K562 (cell line): Measurements from ENCODE around the gene RRBP1.

Experiments
- BRCA1 ChIP-seq, 2 experiments: fragments of 450-650 bp in 1 of 2; sonication (generic) in 1 of 2; formaldehyde crosslinking in 1 of 2; IDR thresholded peaks; 2 replicates each; pipeline versions ENCODE4 v1.5.0 to v1.6.1; 2017 to 2020; ENCODE audit warnings: mild to moderate bottlenecking in 1 of 2, missing genetic modification reagents in 1 of 2
- CTCF ChIP-seq, 3 experiments: IDR thresholded peaks in 2 of 3; conservative IDR thresholded peaks in 1 of 3; 2 replicates each; pipeline ENCODE4 v1.5.1; 2011 to 2012; ENCODE audit warnings: low read length in 3 of 3, mild to moderate bottlenecking in 3 of 3, control low read depth in 2 of 3, improper control_type of control experiment in 1 of 3, inconsistent platforms in 1 of 3, low read depth in 1 of 3, mixed read lengths in 1 of 3, moderate library complexity in 1 of 3; ENCODE audit not compliant: insufficient read depth in 2 of 3
- ELF2 ChIP-seq: fragments of 250-450 bp; sonication (Bioruptor Pico); IDR thresholded peaks from 2 replicates; pipeline ENCODE4 v1.5.0; 2021; ENCODE audit warnings: mild to moderate bottlenecking
- FOXM1 ChIP-seq, 2 experiments: fragments of 450-650 bp in 1 of 2; sonication (generic) in 1 of 2; formaldehyde crosslinking in 1 of 2; IDR thresholded peaks; 2 replicates each; pipeline versions ENCODE4 v1.6.1 to v1.9.0; 2017 to 2022; ENCODE audit warnings: low read depth in 2 of 2, mild to moderate bottlenecking in 2 of 2, missing genetic modification reagents in 1 of 2, moderate library complexity in 1 of 2
- NCOA6 ChIP-seq: fragments of 450-650 bp; IDR thresholded peaks from 2 replicates; pipeline ENCODE4 v1.6.1; 2017; ENCODE audit warnings: mild to moderate bottlenecking
- PATZ1 ChIP-seq: fragments of 250-450 bp; sonication (Bioruptor Pico); IDR thresholded peaks from 2 replicates; pipeline ENCODE4 v1.5.0; 2020; ENCODE audit warnings: mild to moderate bottlenecking, borderline replicate concordance
- POLR2A ChIP-seq: fragments of 450-650 bp; conservative IDR thresholded peaks from 2 replicates; pipeline ENCODE4 v1.6.1; 2016
- TAF15 ChIP-seq: fragments of 200-400 bp; formaldehyde crosslinking; IDR thresholded peaks from 2 replicates; pipeline ENCODE4 v1.6.1; 2017; ENCODE audit warnings: mild to moderate bottlenecking, low read depth, low read length, moderate library complexity
- ZNF785 ChIP-seq: fragments of 250-450 bp; sonication (Bioruptor Pico); IDR thresholded peaks from 2 replicates; pipeline ENCODE4 v1.4.0; 2020; ENCODE audit warnings: mild to moderate bottlenecking

- no peak; a peak in 1 of 6 replicates for TF ChIP-seq CTCF (IDR thresholded peaks at IDR 0.05 in 2 of 3, conservative IDR thresholded peaks at IDR 0.05 in 1 of 3; ENCODE audit: insufficient read depth in 2 of 3, low read depth in 1 of 3, low read length in 3 of 3)
- no peak for TF ChIP-seq POLR2A
- TF ChIP-seq FOXM1 (IDR thresholded peaks at IDR 0.05; ENCODE audit: low read depth) = no peak
- no peak for TF ChIP-seq FOXM1 (CRISPR knock-in tag; IDR thresholded peaks at IDR 0.05; ENCODE audit: low read depth)
- no peak for TF ChIP-seq ZNF785
- TF ChIP-seq NCOA6 = no peak
- no peak for TF ChIP-seq TAF15
- no peak for TF ChIP-seq PATZ1
- TF ChIP-seq ELF2 (CRISPR knock-in tag) = no peak
- TF ChIP-seq BRCA1 (IDR thresholded peaks at IDR 0.05) = no peak
- no peak for TF ChIP-seq BRCA1 (CRISPR knock-in tag; IDR thresholded peaks at IDR 0.05)
Measured at GRCh38 chr20:17611290-17611539, 70.8 kb downstream of the RRBP1 start.
